Adrenal gland (tissue), 5 donors: ENCODE measurements around the gene SBSN.

Experiments used
- CTCF ChIP-seq, 6 experiments: fragments of 450-650 bp in 4 of 6; fragments of 200-600 bp in 2 of 6; sonication (generic) in 1 of 6; IDR thresholded peaks; 1 replicate in 5 of 6; 2 replicates in 1 of 6; pipeline versions ENCODE4 v1.5.1 to v1.8.0; 2016 to 2021; ENCODE audit warnings: antibody characterized with exemption in 6 of 6, mild to moderate bottlenecking in 2 of 6, moderate library complexity in 1 of 6
- POLR2A ChIP-seq, 2 donors: fragments of 450-650 bp; IDR thresholded peaks; one replicate each; pipeline ENCODE4 v1.6.1; 2017; ENCODE audit warnings: antibody characterized with exemption in 2 of 2, mild to moderate bottlenecking in 2 of 2, moderate library complexity in 1 of 2
- donor health status: DM: no; HTN: no; CAD: no.

- TF ChIP-seq CTCF (IDR thresholded peaks at IDR 0.05) (no peak), POLR2A (IDR thresholded peaks at IDR 0.05) (no peak)
Observed at GRCh38 chr19:35498984-35499527, 29.1 kb downstream of the SBSN start.
